Ovary (tissue), 3 donors: ENCODE data around the gene MID1.

Experiments
- CTCF ChIP-seq, 3 donors: fragments of 450-650 bp in 2 of 3; fragments of 200-600 bp in 1 of 3; IDR thresholded peaks; one replicate each; pipeline versions ENCODE4 v1.5.1 to v1.8.0; 2016 to 2022; ENCODE audit warnings: antibody characterized with exemption in 3 of 3, mild to moderate bottlenecking in 1 of 3
- EP300 ChIP-seq: sonication (generic); formaldehyde crosslinking; IDR thresholded peaks from one replicate; pipeline ENCODE4 v1.6.1; 2017; ENCODE audit warnings: antibody characterized with exemption
- POLR2A ChIP-seq: fragments of 450-650 bp; IDR thresholded peaks from one replicate; pipeline ENCODE4 v1.6.1; 2017; ENCODE audit warnings: antibody characterized with exemption, mild to moderate bottlenecking, moderate library complexity
- donor health status: DM: no; HTN: no; CAD: no.

DNA sequence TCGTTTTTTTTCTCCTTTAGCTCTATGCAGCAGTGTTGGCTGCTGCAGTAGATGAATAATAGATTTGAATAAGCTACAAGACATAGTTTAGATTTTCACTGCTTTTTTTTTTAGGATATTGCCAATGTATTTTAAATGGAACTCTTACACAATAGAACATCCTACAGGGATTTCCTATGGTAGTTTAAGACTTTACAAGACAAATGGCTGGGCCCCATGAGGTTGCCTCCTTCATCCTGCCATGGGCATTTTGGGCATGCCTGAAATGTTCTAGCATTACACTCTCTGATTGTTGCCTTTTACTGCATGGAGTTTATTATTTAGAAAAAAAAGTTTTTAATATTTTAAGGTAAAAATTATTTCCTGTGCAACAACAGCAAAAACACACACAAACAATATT, 74.5 kb downstream of the MID1 start:
- no peak for TF ChIP-seq POLR2A
- no peak for TF ChIP-seq CTCF (IDR thresholded peaks at IDR 0.05)
- no peak for TF ChIP-seq EP300
